GM23338 (cell line): Measurements from ENCODE around the gene RFFL. TPM values are rescaled to one million over a fixed set of nuclear protein-coding genes. Genes with fewer than 3 reads are reported as not detected.
A peak's percentile ranks its signal among the peaks of the same experiment; 100 is the strongest.

Experiments
- ATAC-seq: fragments of 200-7000 bp; cut with Tn5 transposase; 3 replicates; pipeline ENCODE4 v1.9.1; 2020
- DNase-seq: peaks from one replicate; pipeline ENCODE4 v3.0.0-alpha.2; 2015; ENCODE audit warnings: low spot score
- H2AFZ ChIP-seq: fragments of 200-600 bp; sonication (generic); 2 replicates; pipeline ENCODE4 v1.8.0; 2016; ENCODE audit warnings: antibody characterized with exemption, mild to moderate bottlenecking, moderate library complexity
- H3F3A ChIP-seq: fragments of 200-600 bp; sonication (generic); replicated peaks from 2 replicates; pipeline ENCODE4 v1.8.0; 2017; ENCODE audit warnings: antibody characterized with exemption, mixed run types, low read depth
- H3K27ac ChIP-seq: fragments of 200-600 bp; sonication (generic); 2 replicates; pipeline ENCODE4 v1.6.1; 2016; ENCODE audit warnings: low read depth
- H3K27me3 ChIP-seq: fragments of 200-600 bp; sonication (generic); 2 replicates; pipeline ENCODE4 v1.8.0; 2016; ENCODE audit warnings: mild to moderate bottlenecking, mixed run types, moderate library complexity; ENCODE audit not compliant: insufficient read depth
- H3K36me3 ChIP-seq: fragments of 200-600 bp; sonication (generic); 2 replicates; pipeline ENCODE4 v1.8.0; 2016; ENCODE audit warnings: mild to moderate bottlenecking; ENCODE audit not compliant: insufficient read depth
- H3K4me1 ChIP-seq: fragments of 200-600 bp; sonication (generic); 2 replicates; pipeline ENCODE4 v1.8.0; 2016; ENCODE audit warnings: mild to moderate bottlenecking, moderate library complexity; ENCODE audit not compliant: insufficient read depth
- H3K4me2 ChIP-seq: fragments of 200-600 bp; sonication (generic); 2 replicates; pipeline ENCODE4 v1.7.1; 2017; ENCODE audit warnings: mixed run types
- H3K4me3 ChIP-seq: fragments of 200-600 bp; sonication (generic); 2 replicates; pipeline ENCODE4 v1.6.1; 2016; ENCODE audit warnings: mixed run types
- H3K79me2 ChIP-seq: fragments of 200-600 bp; sonication (generic); replicated peaks from 2 replicates; pipeline ENCODE4 v1.8.0; 2017; ENCODE audit warnings: mild to moderate bottlenecking; ENCODE audit not compliant: insufficient read depth
- H3K9me2 ChIP-seq: fragments of 200-600 bp; sonication (generic); 2 replicates; pipeline ENCODE4 v1.8.0; 2017; ENCODE audit not compliant: insufficient read depth
- H4K20me1 ChIP-seq: fragments of 200-600 bp; sonication (generic); replicated peaks from 2 replicates; pipeline ENCODE4 v1.8.0; 2017; ENCODE audit warnings: mild to moderate bottlenecking; ENCODE audit not compliant: insufficient read depth
- H3K27ac Mint-ChIP-seq: 2 replicates; pipeline ENCODE4 v1.8.0; 2020; ENCODE audit warnings: inconsistent platforms, mild to moderate bottlenecking, moderate library complexity, mixed read lengths
- H3K27me3 Mint-ChIP-seq: 3 replicates; pipeline ENCODE4 v1.8.0; 2022; ENCODE audit warnings: low read depth, mild to moderate bottlenecking, moderate library complexity, mixed read lengths, inconsistent platforms; ENCODE audit not compliant: insufficient read depth, poor library complexity
- H3K36me3 Mint-ChIP-seq: 3 replicates; pipeline ENCODE4 v1.8.0; 2021; ENCODE audit warnings: low read depth, mild to moderate bottlenecking, inconsistent platforms, moderate library complexity, mixed read lengths
- H3K4me1 Mint-ChIP-seq: 3 replicates; pipeline ENCODE4 v1.8.0; 2020; ENCODE audit warnings: mild to moderate bottlenecking, inconsistent platforms, mixed read lengths
- H3K4me3 Mint-ChIP-seq: 3 replicates; pipeline ENCODE4 v1.8.0; 2021; ENCODE audit warnings: moderate library complexity, mild to moderate bottlenecking, inconsistent platforms, mixed read lengths
- H3K9me3 Mint-ChIP-seq: 3 replicates; pipeline ENCODE4 v1.8.0; 2020; ENCODE audit warnings: moderate library complexity, mild to moderate bottlenecking, inconsistent platforms, mixed read lengths
- CREB1 ChIP-seq: fragments of 250-450 bp; sonication (Bioruptor Pico); IDR thresholded peaks from 2 replicates; pipeline ENCODE4 v1.5.0; 2020; ENCODE audit warnings: low read depth, mild to moderate bottlenecking, moderate library complexity
- EZH2 ChIP-seq: fragments of 200-600 bp; sonication (generic); IDR thresholded peaks from one replicate; pipeline ENCODE4 v1.8.0; 2017; ENCODE audit warnings: antibody characterized with exemption, mild to moderate bottlenecking, low read depth; ENCODE audit not compliant: unreplicated experiment
- EZH2phosphoT487 ChIP-seq: fragments of 200-600 bp; sonication (generic); IDR thresholded peaks from one replicate; pipeline ENCODE4 v1.8.1; 2018; ENCODE audit warnings: antibody characterized with exemption; ENCODE audit not compliant: unreplicated experiment
- JUNB ChIP-seq: IDR thresholded peaks from one replicate; pipeline ENCODE4 v1.6.1; 2016; ENCODE audit warnings: antibody characterized with exemption; ENCODE audit not compliant: unreplicated experiment
- NANOG ChIP-seq: IDR thresholded peaks from 2 replicates; pipeline ENCODE4 v1.6.1; 2016; ENCODE audit warnings: antibody characterized with exemption, borderline replicate concordance
- POLR2AphosphoS5 ChIP-seq: IDR thresholded peaks from 2 replicates; pipeline ENCODE4 v1.6.1; 2016; ENCODE audit warnings: antibody characterized with exemption, low read depth
- STAT1 ChIP-seq: IDR thresholded peaks from one replicate; pipeline ENCODE4 v1.6.1; 2016; ENCODE audit warnings: antibody characterized with exemption; ENCODE audit not compliant: unreplicated experiment
- ZNF114 ChIP-seq: fragments of 250-450 bp; sonication (Bioruptor Pico); IDR thresholded peaks from 2 replicates; pipeline ENCODE4 v1.5.0; 2020; ENCODE audit warnings: mild to moderate bottlenecking, moderate library complexity
- ZNF331 ChIP-seq: fragments of 250-450 bp; sonication (Bioruptor Pico); IDR thresholded peaks from 2 replicates; pipeline ENCODE4 v1.5.0; 2020; ENCODE audit warnings: low read depth, mild to moderate bottlenecking, moderate library complexity
- polyA plus RNA-seq: library from polyadenylated mRNA; unstranded; fragments of >200 nt; fragmentation: Nextera tagmentation; extraction: Ambion mirVana; gene quantifications from 2 replicates; pipeline ENCODE4 v1.2.1, GENCODE V29; 2016
- total RNA-seq: library from RNA; depleted of rRNA; stranded (reverse); fragments of >200 nt; shearing (Covaris generic); gene quantifications from 2 replicates; pipeline ENCODE4 v1.2.3, GENCODE V29; 2014
- TF ChIP-seq, protein P1 (sequence below), 2 experiments: fragments of 200-600 bp in 1 of 2; sonication (generic) in 1 of 2; conservative IDR thresholded peaks; 2 replicates each; pipeline versions ENCODE4 v1.5.1 to v1.6.1; 2016 to 2017; ENCODE audit warnings: antibody characterized with exemption in 2 of 2, low read depth in 2 of 2, mild to moderate bottlenecking in 2 of 2, moderate library complexity in 1 of 2
- TF ChIP-seq, protein P2 (sequence below): IDR thresholded peaks from one replicate; pipeline ENCODE4 v1.6.1; 2018; ENCODE audit warnings: antibody characterized with exemption; ENCODE audit not compliant: unreplicated experiment
- TF ChIP-seq, protein P3 (sequence below): IDR thresholded peaks from 2 replicates; pipeline ENCODE4 v1.6.1; 2016; ENCODE audit warnings: antibody characterized with exemption
- TF ChIP-seq, protein P4 (sequence below): fragments of 250-450 bp; sonication (Bioruptor Pico); IDR thresholded peaks from 2 replicates; pipeline ENCODE4 v1.5.0; 2020; ENCODE audit warnings: mild to moderate bottlenecking, moderate library complexity

RFFL gene
- total and polyA plus RNA-seq, 2 experiments from 2014 or later = 4.1 to 22.2 TPM

DNA sequence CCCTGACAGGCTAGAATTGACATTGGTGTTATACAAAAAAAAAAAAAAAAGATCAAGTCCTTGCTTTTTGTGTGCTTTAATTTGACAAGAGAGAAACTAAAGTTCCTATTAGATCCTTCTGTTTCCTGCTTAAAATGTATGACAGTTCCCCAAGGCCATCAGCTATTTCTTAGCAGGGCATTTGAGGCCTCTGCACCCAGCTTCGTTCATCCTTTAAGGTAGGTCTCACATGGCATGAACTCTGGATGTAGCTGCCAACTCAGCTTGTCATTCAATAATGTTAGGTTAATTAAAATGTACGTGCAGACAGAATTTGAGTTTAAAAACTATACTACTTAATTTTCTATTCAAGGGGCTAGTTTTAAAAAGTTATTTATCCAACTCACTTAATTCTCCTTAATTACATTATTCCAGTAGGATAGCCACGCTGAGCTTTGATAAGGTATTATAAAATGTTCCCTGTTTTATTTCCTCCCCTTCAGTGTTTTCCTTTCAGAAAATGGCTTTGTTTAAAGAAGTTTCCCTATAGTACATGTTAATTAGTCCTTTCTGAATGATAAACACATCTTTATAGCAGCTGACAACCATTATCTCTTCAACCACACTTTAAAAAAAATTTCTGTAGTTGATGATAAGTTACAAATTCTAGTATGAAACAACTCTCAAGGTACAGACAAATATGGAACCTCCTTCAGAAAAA is 1.2 kb upstream of the RFFL start:
- peak overlapping the region; percentile 60 for H3K4me2 ChIP-seq
- H3K27me3 ChIP-seq = no peaks in the 10 kb centered on the region
- H3F3A ChIP-seq = no peaks in the 10 kb centered on the region
- Mint-ChIP-seq H3K4me1 (peaks cover 50% of the 10 kb centered on the region), H3K36me3 (peaks cover 4% of the 10 kb centered on the region; the same call in 1 of the 3 replicates), H3K9me3 (no peaks in the 10 kb centered on the region), H3K27ac (peak overlapping the region; percentile 99), H3K27me3 (peaks cover 5% of the 10 kb centered on the region), H3K4me3 (peak overlapping the region; percentile 54)
- H3K4me3 ChIP-seq = no peak overlapping the region
- no peak for ATAC-seq
- no peak overlapping the region for H2AFZ ChIP-seq
- H3K9me2 ChIP-seq = no peaks in the 10 kb centered on the region
- no peak for TF ChIP-seq POLR2AphosphoS5
- TF ChIP-seq, protein P1, sequence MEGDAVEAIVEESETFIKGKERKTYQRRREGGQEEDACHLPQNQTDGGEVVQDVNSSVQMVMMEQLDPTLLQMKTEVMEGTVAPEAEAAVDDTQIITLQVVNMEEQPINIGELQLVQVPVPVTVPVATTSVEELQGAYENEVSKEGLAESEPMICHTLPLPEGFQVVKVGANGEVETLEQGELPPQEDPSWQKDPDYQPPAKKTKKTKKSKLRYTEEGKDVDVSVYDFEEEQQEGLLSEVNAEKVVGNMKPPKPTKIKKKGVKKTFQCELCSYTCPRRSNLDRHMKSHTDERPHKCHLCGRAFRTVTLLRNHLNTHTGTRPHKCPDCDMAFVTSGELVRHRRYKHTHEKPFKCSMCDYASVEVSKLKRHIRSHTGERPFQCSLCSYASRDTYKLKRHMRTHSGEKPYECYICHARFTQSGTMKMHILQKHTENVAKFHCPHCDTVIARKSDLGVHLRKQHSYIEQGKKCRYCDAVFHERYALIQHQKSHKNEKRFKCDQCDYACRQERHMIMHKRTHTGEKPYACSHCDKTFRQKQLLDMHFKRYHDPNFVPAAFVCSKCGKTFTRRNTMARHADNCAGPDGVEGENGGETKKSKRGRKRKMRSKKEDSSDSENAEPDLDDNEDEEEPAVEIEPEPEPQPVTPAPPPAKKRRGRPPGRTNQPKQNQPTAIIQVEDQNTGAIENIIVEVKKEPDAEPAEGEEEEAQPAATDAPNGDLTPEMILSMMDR (conservative IDR thresholded peaks at IDR 0.05; ENCODE audit: low read depth in 2 of 2) = no peak
- no peak for TF ChIP-seq ZNF114
- no peak for TF ChIP-seq EZH2phosphoT487
- TF ChIP-seq EZH2 = no peak
- TF ChIP-seq, protein P2, sequence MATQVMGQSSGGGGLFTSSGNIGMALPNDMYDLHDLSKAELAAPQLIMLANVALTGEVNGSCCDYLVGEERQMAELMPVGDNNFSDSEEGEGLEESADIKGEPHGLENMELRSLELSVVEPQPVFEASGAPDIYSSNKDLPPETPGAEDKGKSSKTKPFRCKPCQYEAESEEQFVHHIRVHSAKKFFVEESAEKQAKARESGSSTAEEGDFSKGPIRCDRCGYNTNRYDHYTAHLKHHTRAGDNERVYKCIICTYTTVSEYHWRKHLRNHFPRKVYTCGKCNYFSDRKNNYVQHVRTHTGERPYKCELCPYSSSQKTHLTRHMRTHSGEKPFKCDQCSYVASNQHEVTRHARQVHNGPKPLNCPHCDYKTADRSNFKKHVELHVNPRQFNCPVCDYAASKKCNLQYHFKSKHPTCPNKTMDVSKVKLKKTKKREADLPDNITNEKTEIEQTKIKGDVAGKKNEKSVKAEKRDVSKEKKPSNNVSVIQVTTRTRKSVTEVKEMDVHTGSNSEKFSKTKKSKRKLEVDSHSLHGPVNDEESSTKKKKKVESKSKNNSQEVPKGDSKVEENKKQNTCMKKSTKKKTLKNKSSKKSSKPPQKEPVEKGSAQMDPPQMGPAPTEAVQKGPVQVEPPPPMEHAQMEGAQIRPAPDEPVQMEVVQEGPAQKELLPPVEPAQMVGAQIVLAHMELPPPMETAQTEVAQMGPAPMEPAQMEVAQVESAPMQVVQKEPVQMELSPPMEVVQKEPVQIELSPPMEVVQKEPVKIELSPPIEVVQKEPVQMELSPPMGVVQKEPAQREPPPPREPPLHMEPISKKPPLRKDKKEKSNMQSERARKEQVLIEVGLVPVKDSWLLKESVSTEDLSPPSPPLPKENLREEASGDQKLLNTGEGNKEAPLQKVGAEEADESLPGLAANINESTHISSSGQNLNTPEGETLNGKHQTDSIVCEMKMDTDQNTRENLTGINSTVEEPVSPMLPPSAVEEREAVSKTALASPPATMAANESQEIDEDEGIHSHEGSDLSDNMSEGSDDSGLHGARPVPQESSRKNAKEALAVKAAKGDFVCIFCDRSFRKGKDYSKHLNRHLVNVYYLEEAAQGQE = no peak
- TF ChIP-seq, protein P3, sequence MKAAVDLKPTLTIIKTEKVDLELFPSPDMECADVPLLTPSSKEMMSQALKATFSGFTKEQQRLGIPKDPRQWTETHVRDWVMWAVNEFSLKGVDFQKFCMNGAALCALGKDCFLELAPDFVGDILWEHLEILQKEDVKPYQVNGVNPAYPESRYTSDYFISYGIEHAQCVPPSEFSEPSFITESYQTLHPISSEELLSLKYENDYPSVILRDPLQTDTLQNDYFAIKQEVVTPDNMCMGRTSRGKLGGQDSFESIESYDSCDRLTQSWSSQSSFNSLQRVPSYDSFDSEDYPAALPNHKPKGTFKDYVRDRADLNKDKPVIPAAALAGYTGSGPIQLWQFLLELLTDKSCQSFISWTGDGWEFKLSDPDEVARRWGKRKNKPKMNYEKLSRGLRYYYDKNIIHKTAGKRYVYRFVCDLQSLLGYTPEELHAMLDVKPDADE = no peak
- TF ChIP-seq, protein P4, sequence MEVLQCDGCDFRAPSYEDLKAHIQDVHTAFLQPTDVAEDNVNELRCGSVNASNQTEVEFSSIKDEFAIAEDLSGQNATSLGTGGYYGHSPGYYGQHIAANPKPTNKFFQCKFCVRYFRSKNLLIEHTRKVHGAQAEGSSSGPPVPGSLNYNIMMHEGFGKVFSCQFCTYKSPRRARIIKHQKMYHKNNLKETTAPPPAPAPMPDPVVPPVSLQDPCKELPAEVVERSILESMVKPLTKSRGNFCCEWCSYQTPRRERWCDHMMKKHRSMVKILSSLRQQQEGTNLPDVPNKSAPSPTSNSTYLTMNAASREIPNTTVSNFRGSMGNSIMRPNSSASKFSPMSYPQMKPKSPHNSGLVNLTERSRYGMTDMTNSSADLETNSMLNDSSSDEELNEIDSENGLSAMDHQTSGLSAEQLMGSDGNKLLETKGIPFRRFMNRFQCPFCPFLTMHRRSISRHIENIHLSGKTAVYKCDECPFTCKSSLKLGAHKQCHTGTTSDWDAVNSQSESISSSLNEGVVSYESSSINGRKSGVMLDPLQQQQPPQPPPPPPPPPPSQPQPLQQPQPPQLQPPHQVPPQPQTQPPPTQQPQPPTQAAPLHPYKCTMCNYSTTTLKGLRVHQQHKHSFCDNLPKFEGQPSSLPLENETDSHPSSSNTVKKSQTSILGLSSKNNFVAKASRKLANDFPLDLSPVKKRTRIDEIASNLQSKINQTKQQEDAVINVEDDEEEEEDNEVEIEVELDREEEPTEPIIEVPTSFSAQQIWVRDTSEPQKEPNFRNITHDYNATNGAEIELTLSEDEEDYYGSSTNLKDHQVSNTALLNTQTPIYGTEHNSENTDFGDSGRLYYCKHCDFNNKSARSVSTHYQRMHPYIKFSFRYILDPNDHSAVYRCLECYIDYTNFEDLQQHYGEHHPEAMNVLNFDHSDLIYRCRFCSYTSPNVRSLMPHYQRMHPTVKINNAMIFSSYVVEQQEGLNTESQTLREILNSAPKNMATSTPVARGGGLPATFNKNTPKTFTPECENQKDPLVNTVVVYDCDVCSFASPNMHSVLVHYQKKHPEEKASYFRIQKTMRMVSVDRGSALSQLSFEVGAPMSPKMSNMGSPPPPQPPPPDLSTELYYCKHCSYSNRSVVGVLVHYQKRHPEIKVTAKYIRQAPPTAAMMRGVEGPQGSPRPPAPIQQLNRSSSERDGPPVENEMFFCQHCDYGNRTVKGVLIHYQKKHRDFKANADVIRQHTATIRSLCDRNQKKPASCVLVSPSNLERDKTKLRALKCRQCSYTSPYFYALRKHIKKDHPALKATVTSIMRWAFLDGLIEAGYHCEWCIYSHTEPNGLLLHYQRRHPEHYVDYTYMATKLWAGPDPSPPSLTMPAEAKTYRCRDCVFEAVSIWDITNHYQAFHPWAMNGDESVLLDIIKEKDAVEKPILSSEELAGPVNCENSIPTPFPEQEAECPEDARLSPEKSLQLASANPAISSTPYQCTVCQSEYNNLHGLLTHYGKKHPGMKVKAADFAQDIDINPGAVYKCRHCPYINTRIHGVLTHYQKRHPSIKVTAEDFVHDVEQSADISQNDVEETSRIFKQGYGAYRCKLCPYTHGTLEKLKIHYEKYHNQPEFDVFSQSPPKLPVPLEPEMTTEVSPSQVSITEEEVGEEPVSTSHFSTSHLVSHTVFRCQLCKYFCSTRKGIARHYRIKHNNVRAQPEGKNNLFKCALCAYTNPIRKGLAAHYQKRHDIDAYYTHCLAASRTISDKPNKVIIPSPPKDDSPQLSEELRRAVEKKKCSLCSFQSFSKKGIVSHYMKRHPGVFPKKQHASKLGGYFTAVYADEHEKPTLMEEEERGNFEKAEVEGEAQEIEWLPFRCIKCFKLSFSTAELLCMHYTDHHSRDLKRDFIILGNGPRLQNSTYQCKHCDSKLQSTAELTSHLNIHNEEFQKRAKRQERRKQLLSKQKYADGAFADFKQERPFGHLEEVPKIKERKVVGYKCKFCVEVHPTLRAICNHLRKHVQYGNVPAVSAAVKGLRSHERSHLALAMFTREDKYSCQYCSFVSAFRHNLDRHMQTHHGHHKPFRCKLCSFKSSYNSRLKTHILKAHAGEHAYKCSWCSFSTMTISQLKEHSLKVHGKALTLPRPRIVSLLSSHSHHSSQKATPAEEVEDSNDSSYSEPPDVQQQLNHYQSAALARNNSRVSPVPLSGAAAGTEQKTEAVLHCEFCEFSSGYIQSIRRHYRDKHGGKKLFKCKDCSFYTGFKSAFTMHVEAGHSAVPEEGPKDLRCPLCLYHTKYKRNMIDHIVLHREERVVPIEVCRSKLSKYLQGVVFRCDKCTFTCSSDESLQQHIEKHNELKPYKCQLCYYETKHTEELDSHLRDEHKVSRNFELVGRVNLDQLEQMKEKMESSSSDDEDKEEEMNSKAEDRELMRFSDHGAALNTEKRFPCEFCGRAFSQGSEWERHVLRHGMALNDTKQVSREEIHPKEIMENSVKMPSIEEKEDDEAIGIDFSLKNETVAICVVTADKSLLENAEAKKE (CRISPR knock-in tag) = no peak
- TF ChIP-seq CREB1 (CRISPR knock-in tag) = no peak
- TF ChIP-seq STAT1 = no peak
- no peak for TF ChIP-seq ZNF331 (CRISPR knock-in tag)
- TF ChIP-seq JUNB = no peak
- no peak for TF ChIP-seq NANOG
- H3K27ac ChIP-seq = peak overlapping the region; percentile 93
- no peak for DNase-seq
- no peaks in the 10 kb centered on the region; the same call in 1 of the 2 replicates for H4K20me1 ChIP-seq
- H3K79me2 ChIP-seq = no peaks in the 10 kb centered on the region
- no peaks in the 10 kb centered on the region for H3K36me3 ChIP-seq
- peaks cover 31% of the 10 kb centered on the region for H3K4me1 ChIP-seq
